ENCODE measurements around the gene CLEC4C. TPM values are rescaled to one million over a fixed set of nuclear protein-coding genes. Genes with fewer than 3 reads are reported as not detected.

CLEC4C gene
- total RNA-seq, 1 experiment from 2014 or later, result not detected

DNA sequence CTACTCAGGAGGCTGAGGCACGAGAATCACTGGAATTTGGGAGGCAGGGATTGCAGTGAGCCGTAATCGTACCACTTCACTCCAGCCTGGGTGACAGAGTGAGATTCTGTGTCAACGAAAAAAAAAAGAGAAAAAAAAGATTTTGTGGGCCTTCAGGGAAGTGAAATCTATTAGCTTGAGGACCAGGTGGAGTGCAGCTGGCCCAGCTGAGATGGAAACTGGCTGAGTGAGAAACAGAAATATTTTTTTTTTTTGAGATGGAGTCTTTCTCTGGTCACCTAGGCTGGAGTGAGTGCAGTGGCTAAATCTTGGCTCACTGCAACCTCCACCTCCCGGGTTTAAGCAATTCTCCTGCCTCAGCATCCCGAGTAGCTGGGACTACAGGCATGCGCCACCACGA lies 2.3 kb upstream of the CLEC4C start:
- in situ Hi-C loops (cut with HindIII; ENCODE audit: low pct_unique_long_range_greater_than_20kb, low sequenced_read_pairs) (no loop called here), intact Hi-C loops (cut with micrococcal nuclease; ENCODE audit: unreplicated experiment) (no loop called here)
- no peak for TF ChIP-seq CTCF (IDR thresholded peaks at IDR 0.05)
- TF ChIP-seq, protein P1, sequence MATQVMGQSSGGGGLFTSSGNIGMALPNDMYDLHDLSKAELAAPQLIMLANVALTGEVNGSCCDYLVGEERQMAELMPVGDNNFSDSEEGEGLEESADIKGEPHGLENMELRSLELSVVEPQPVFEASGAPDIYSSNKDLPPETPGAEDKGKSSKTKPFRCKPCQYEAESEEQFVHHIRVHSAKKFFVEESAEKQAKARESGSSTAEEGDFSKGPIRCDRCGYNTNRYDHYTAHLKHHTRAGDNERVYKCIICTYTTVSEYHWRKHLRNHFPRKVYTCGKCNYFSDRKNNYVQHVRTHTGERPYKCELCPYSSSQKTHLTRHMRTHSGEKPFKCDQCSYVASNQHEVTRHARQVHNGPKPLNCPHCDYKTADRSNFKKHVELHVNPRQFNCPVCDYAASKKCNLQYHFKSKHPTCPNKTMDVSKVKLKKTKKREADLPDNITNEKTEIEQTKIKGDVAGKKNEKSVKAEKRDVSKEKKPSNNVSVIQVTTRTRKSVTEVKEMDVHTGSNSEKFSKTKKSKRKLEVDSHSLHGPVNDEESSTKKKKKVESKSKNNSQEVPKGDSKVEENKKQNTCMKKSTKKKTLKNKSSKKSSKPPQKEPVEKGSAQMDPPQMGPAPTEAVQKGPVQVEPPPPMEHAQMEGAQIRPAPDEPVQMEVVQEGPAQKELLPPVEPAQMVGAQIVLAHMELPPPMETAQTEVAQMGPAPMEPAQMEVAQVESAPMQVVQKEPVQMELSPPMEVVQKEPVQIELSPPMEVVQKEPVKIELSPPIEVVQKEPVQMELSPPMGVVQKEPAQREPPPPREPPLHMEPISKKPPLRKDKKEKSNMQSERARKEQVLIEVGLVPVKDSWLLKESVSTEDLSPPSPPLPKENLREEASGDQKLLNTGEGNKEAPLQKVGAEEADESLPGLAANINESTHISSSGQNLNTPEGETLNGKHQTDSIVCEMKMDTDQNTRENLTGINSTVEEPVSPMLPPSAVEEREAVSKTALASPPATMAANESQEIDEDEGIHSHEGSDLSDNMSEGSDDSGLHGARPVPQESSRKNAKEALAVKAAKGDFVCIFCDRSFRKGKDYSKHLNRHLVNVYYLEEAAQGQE (IDR thresholded peaks at IDR 0.05; ENCODE audit: insufficient read depth in 1 of 2, low read depth in 2 of 2, low read length in 1 of 2), result no peak
- Histone ChIP-seq H3K27ac (ENCODE audit: low read length) (no peak overlapping the region), H3K4me1 (ENCODE audit: control insufficient read depth, insufficient read depth, low read length) (no peaks in the 10 kb centered on the region), H3K4me3 (ENCODE audit: low read depth in 2 of 2, low read length in 2 of 2) (no peak overlapping the region), H3K36me3 (ENCODE audit: control insufficient read depth, insufficient read depth, low read length) (no peaks in the 10 kb centered on the region), H3K9me3 (ENCODE audit: control insufficient read depth, insufficient read depth, low read depth, low read length) (no peaks in the 10 kb centered on the region), H3K27me3 (ENCODE audit: control insufficient read depth, insufficient read depth, low read length) (no peaks in the 10 kb centered on the region)
- ATAC-seq, result no peak
- POLR2A ChIA-PET, result no interaction called here
- CTCF ChIA-PET, result no interaction called here
- DNase-seq (ENCODE audit: low read depth, low spot score), result no peak
- no TSS peak for BruUV-seq (replicated peaks)

GRCh38 chr12:7748852-7749251 lies 1.7 kb upstream of the CLEC4C start:
- Histone ChIP-seq H3K4me1 (ENCODE audit: control insufficient read depth, insufficient read depth, low read length) (no peaks in the 10 kb centered on the region), H3K36me3 (ENCODE audit: control insufficient read depth, insufficient read depth, low read length) (no peaks in the 10 kb centered on the region), H3K27me3 (ENCODE audit: control insufficient read depth, insufficient read depth, low read length) (no peaks in the 10 kb centered on the region), H3K4me3 (ENCODE audit: low read depth in 2 of 2, low read length in 2 of 2) (no peak overlapping the region), H3K9me3 (ENCODE audit: control insufficient read depth, insufficient read depth, low read depth, low read length) (no peaks in the 10 kb centered on the region), H3K27ac (ENCODE audit: low read length) (no peak overlapping the region)
- CTCF ChIA-PET, result no interaction called here
- no peak for ATAC-seq
- TF ChIP-seq SIN3A (IDR thresholded peaks at IDR 0.05; ENCODE audit: borderline replicate concordance, insufficient read depth, low read depth, low read length) (no peak), POLR2AphosphoS5 (IDR thresholded peaks at IDR 0.05; ENCODE audit: low read depth, low read length) (no peak), CTCF (IDR thresholded peaks at IDR 0.05) (no peak)
- no peak for DNase-seq (ENCODE audit: low read depth, low spot score)
- POLR2A ChIA-PET, result no interaction called here
- intact Hi-C loops (cut with micrococcal nuclease; ENCODE audit: unreplicated experiment) (no loop called here), in situ Hi-C loops (cut with HindIII; ENCODE audit: low pct_unique_long_range_greater_than_20kb, low sequenced_read_pairs) (no loop called here)
- BruUV-seq (replicated peaks), result no TSS peak

DNA sequence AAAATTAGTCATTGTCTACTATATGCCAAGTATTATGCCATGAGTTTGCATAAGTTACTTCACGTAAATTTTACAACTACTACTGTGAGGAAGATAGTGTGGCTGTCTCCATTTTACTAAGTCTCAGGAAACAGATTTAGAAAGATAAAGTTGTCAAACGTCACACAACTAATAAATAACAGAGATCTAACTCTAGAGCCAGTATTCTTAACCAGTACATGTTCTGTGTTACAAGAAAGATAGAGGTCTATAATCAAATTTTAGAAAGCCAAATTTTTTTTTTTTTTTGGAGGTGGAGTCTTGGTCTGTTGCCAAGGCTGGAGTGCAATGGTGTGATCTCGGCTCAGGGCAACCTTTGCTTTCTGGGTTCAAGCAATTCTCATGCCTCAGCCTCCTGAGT lies 14.2 kb downstream of the CLEC4C start:
- intact Hi-C loops (cut with micrococcal nuclease; ENCODE audit: unreplicated experiment), result no loop called here
- H3K4me3 ChIP-seq (ENCODE audit: low read depth in 2 of 2, low read length in 2 of 2), result no peak overlapping the region
- no peaks in the 10 kb centered on the region for H3K27me3 ChIP-seq (ENCODE audit: control insufficient read depth, insufficient read depth, low read length)
- H3K36me3 ChIP-seq (ENCODE audit: control insufficient read depth, insufficient read depth, low read length), result no peaks in the 10 kb centered on the region
- DNase-seq (ENCODE audit: low read depth, low spot score), result no peak
- H3K9me3 ChIP-seq (ENCODE audit: control insufficient read depth, insufficient read depth, low read depth, low read length), result no peaks in the 10 kb centered on the region
- ChIA-PET POLR2A (no interaction called here), CTCF (no interaction called here)
- in situ Hi-C loops (cut with HindIII; ENCODE audit: low pct_unique_long_range_greater_than_20kb, low sequenced_read_pairs), result no loop called here
- no peaks in the 10 kb centered on the region for H3K4me1 ChIP-seq (ENCODE audit: control insufficient read depth, insufficient read depth, low read length)
- ATAC-seq, result no peak
- no peak for TF ChIP-seq CTCF (IDR thresholded peaks at IDR 0.05)
- TF ChIP-seq, protein P1 (IDR thresholded peaks at IDR 0.05; ENCODE audit: insufficient read depth in 1 of 2, low read depth in 2 of 2, low read length in 1 of 2), result no peak
- TF ChIP-seq SIN3A (IDR thresholded peaks at IDR 0.05; ENCODE audit: borderline replicate concordance, insufficient read depth, low read depth, low read length), result no peak
- no peak for TF ChIP-seq POLR2AphosphoS5 (IDR thresholded peaks at IDR 0.05; ENCODE audit: low read depth, low read length)
- TF ChIP-seq TCF7L2 (IDR thresholded peaks at IDR 0.05; ENCODE audit: low read depth, low read length), result no peak
- H3K27ac ChIP-seq (ENCODE audit: low read length), result no peak overlapping the region
- no TSS peak for BruUV-seq (replicated peaks)
